ENCODE data around the gene SH3BP5.

The SH3BP5 gene

GRCh38 chr3:15339786-15340215, 7.4 kb upstream of the SH3BP5 start:
- ATAC-seq (ENCODE audit: low read depth) (no peak), DNase-seq (ENCODE audit: low spot score in 2 of 2) (no peak)
- Mint-ChIP-seq H3K36me3 (peaks cover 1% of the 10 kb centered on the region), H3K27ac (no peak overlapping the region), H3K27me3 (no peaks in the 10 kb centered on the region), H3K4me1 (peaks cover 50% of the 10 kb centered on the region), H3K9me3 (peaks cover 3% of the 10 kb centered on the region), H3K4me3 (peak overlapping the region; percentile 2)

- Mint-ChIP-seq H3K9me3 (peaks cover 3% of the 10 kb centered on the region), H3K27me3 (no peaks in the 10 kb centered on the region), H3K4me1 (peaks cover 44% of the 10 kb centered on the region), H3K36me3 (peaks cover 1% of the 10 kb centered on the region), H3K4me3 (no peak overlapping the region), H3K27ac (no peak overlapping the region)
- ATAC-seq (ENCODE audit: low read depth) (no peak), DNase-seq (ENCODE audit: low spot score in 2 of 2) (no peak)
Observed at GRCh38 chr3:15339001-15339400, 6.6 kb upstream of the SH3BP5 start.

- Mint-ChIP-seq H3K4me3 (no peak overlapping the region), H3K36me3 (peaks cover 1% of the 10 kb centered on the region), H3K4me1 (peaks cover 37% of the 10 kb centered on the region), H3K27me3 (no peaks in the 10 kb centered on the region), H3K9me3 (no peaks in the 10 kb centered on the region), H3K27ac (no peak overlapping the region)
- ATAC-seq (ENCODE audit: low read depth), result no peak
- DNase-seq (ENCODE audit: low spot score in 2 of 2), result no peak
Observed at GRCh38 chr3:15337963-15338362, 5.6 kb upstream of the SH3BP5 start.

- H3K27ac Mint-ChIP-seq, result no peak overlapping the region
- ATAC-seq (ENCODE audit: low read depth) (no peak), DNase-seq (ENCODE audit: low spot score in 2 of 2) (no peak)
- peaks cover 2% of the 10 kb centered on the region for H3K36me3 Mint-ChIP-seq
- H3K27me3 Mint-ChIP-seq, result no peaks in the 10 kb centered on the region
- H3K9me3 Mint-ChIP-seq, result no peaks in the 10 kb centered on the region
- no peak overlapping the region for H3K4me3 Mint-ChIP-seq
- H3K4me1 Mint-ChIP-seq, result peaks cover 28% of the 10 kb centered on the region
Observed at GRCh38 chr3:15336057-15336456, 3.7 kb upstream of the SH3BP5 start.

GRCh38 chr3:15333956-15334263, 1.5 kb upstream of the SH3BP5 start:
- ATAC-seq (ENCODE audit: low read depth) (no peak), DNase-seq (ENCODE audit: low spot score in 2 of 2) (no peak)
- Mint-ChIP-seq H3K36me3 (peaks cover 6% of the 10 kb centered on the region), H3K4me3 (no peak overlapping the region), H3K4me1 (peaks cover 35% of the 10 kb centered on the region), H3K9me3 (no peaks in the 10 kb centered on the region), H3K27me3 (no peaks in the 10 kb centered on the region), H3K27ac (no peak overlapping the region)

- no peaks in the 10 kb centered on the region for H3K27me3 Mint-ChIP-seq
- ATAC-seq (ENCODE audit: low read depth) (no peak), DNase-seq (ENCODE audit: low spot score in 2 of 2) (no peak)
- peak overlapping the region; percentile 94 for H3K4me3 Mint-ChIP-seq
- peaks cover 10% of the 10 kb centered on the region for H3K36me3 Mint-ChIP-seq
- H3K9me3 Mint-ChIP-seq, result no peaks in the 10 kb centered on the region
- peaks cover 33% of the 10 kb centered on the region for H3K4me1 Mint-ChIP-seq
- peak overlapping the region; percentile 97 for H3K27ac Mint-ChIP-seq
Observed at GRCh38 chr3:15333099-15333955, 941 bp upstream of the SH3BP5 start.

GRCh38 chr3:15331606-15332404, 581 bp downstream of the SH3BP5 start:
- H3K27me3 Mint-ChIP-seq, result no peaks in the 10 kb centered on the region
- H3K36me3 Mint-ChIP-seq, result peaks cover 16% of the 10 kb centered on the region

GRCh38 chr3:15331072-15331605, 1.2 kb downstream of the SH3BP5 start:
- peak; percentile 2 for ATAC-seq (ENCODE audit: low read depth)
- no peak for DNase-seq (ENCODE audit: low spot score in 2 of 2)
- Mint-ChIP-seq H3K36me3 (peaks cover 19% of the 10 kb centered on the region), H3K4me3 (peak overlapping the region; percentile 94), H3K27ac (peak overlapping the region; percentile 97), H3K27me3 (no peaks in the 10 kb centered on the region), H3K4me1 (peaks cover 40% of the 10 kb centered on the region), H3K9me3 (no peaks in the 10 kb centered on the region)

More at GRCh38 chr3:15331606-15332404, 581 bp downstream of the SH3BP5 start:
- ATAC-seq (ENCODE audit: low read depth) (peak; percentile 52), DNase-seq (ENCODE audit: low spot score in 2 of 2) (peak; percentile 28 to 39)
- H3K9me3 Mint-ChIP-seq, result no peaks in the 10 kb centered on the region
- H3K4me3 Mint-ChIP-seq, result peak overlapping the region; percentile 94
- peak overlapping the region; percentile 97 for H3K27ac Mint-ChIP-seq
- H3K4me1 Mint-ChIP-seq, result peaks cover 40% of the 10 kb centered on the region

GRCh38 chr3:15330031-15330596, 2.3 kb downstream of the SH3BP5 start:
- no peak for DNase-seq (ENCODE audit: low spot score in 2 of 2)
- Mint-ChIP-seq H3K4me1 (peaks cover 45% of the 10 kb centered on the region), H3K36me3 (peaks cover 24% of the 10 kb centered on the region), H3K27ac (peak overlapping the region; percentile 75), H3K9me3 (no peaks in the 10 kb centered on the region), H3K4me3 (peak overlapping the region; percentile 94), H3K27me3 (no peaks in the 10 kb centered on the region)
- no peak for ATAC-seq (ENCODE audit: low read depth)

- peak overlapping the region; percentile 94 for H3K4me3 Mint-ChIP-seq
- H3K27me3 Mint-ChIP-seq, result no peaks in the 10 kb centered on the region
- no peak for DNase-seq (ENCODE audit: low spot score in 2 of 2)
- no peak for ATAC-seq (ENCODE audit: low read depth)
- no peaks in the 10 kb centered on the region for H3K9me3 Mint-ChIP-seq
- peaks cover 25% of the 10 kb centered on the region for H3K36me3 Mint-ChIP-seq
- H3K4me1 Mint-ChIP-seq, result peaks cover 47% of the 10 kb centered on the region
- H3K27ac Mint-ChIP-seq, result peak overlapping the region; percentile 75
Observed at GRCh38 chr3:15329046-15330005, 3.1 kb downstream of the SH3BP5 start.

- peak overlapping the region; percentile 68 for H3K27ac Mint-ChIP-seq
- H3K4me1 Mint-ChIP-seq, result peaks cover 52% of the 10 kb centered on the region
- DNase-seq (ENCODE audit: low spot score in 2 of 2) (no peak), ATAC-seq (ENCODE audit: low read depth) (peak; percentile 12)
- no peaks in the 10 kb centered on the region for H3K9me3 Mint-ChIP-seq
- peak overlapping the region; percentile 37 for H3K4me3 Mint-ChIP-seq
- H3K27me3 Mint-ChIP-seq, result no peaks in the 10 kb centered on the region
- H3K36me3 Mint-ChIP-seq, result peaks cover 31% of the 10 kb centered on the region
Observed at GRCh38 chr3:15327941-15328340, 4.4 kb downstream of the SH3BP5 start.

GRCh38 chr3:15326673-15327072, 5.7 kb downstream of the SH3BP5 start:
- H3K9me3 Mint-ChIP-seq, result no peaks in the 10 kb centered on the region
- no peak for ATAC-seq (ENCODE audit: low read depth)
- no peak overlapping the region for H3K4me3 Mint-ChIP-seq
- H3K27me3 Mint-ChIP-seq, result no peaks in the 10 kb centered on the region
- peaks cover 52% of the 10 kb centered on the region for H3K4me1 Mint-ChIP-seq
- H3K27ac Mint-ChIP-seq, result no peak overlapping the region
- H3K36me3 Mint-ChIP-seq, result peaks cover 33% of the 10 kb centered on the region
- no peak for DNase-seq (ENCODE audit: low spot score in 2 of 2)

GRCh38 chr3:15326037-15326436, 6.3 kb downstream of the SH3BP5 start:
- Mint-ChIP-seq H3K9me3 (no peaks in the 10 kb centered on the region), H3K4me3 (no peak overlapping the region), H3K27ac (no peak overlapping the region), H3K36me3 (peaks cover 33% of the 10 kb centered on the region), H3K4me1 (peaks cover 49% of the 10 kb centered on the region), H3K27me3 (no peaks in the 10 kb centered on the region)
- ATAC-seq (ENCODE audit: low read depth), result no peak
- no peak for DNase-seq (ENCODE audit: low spot score in 2 of 2)

All from memory B cell (primary cell).